ENCODE data around the gene USP43.
A peak's percentile ranks its signal among the peaks of the same experiment; 100 is the strongest.

The USP43 gene

DNA sequence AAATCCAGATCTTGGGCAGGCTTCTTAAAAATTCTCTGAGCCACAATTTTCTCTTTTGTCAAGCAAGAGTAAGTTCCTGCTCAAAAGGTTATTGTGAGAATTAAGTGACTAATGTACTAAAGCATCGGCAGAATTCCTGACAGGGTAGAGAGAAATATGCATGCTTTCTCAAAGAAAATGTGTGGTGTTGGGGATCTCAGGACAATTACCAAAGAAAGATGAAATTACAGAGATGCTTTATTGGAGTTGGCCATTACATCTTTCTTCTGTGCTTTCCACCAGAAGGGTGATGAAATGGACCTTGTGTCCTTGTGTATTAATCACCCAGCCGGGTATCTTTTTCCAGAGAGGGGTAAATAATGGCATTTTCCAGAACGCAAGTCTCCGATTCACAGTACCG is 1.7 kb upstream of the USP43 start:
- TF ChIP-seq, protein P1, sequence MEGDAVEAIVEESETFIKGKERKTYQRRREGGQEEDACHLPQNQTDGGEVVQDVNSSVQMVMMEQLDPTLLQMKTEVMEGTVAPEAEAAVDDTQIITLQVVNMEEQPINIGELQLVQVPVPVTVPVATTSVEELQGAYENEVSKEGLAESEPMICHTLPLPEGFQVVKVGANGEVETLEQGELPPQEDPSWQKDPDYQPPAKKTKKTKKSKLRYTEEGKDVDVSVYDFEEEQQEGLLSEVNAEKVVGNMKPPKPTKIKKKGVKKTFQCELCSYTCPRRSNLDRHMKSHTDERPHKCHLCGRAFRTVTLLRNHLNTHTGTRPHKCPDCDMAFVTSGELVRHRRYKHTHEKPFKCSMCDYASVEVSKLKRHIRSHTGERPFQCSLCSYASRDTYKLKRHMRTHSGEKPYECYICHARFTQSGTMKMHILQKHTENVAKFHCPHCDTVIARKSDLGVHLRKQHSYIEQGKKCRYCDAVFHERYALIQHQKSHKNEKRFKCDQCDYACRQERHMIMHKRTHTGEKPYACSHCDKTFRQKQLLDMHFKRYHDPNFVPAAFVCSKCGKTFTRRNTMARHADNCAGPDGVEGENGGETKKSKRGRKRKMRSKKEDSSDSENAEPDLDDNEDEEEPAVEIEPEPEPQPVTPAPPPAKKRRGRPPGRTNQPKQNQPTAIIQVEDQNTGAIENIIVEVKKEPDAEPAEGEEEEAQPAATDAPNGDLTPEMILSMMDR (IDR thresholded peaks at IDR 0.05; ENCODE audit: control extremely low read depth, extremely low read depth, low read depth, missing control alignments), result no peak
- ChIA-PET CTCF (no interaction called here), POLR2A (no interaction called here)
- DNase-seq (ENCODE audit: extremely low spot score), result no peak

DNA sequence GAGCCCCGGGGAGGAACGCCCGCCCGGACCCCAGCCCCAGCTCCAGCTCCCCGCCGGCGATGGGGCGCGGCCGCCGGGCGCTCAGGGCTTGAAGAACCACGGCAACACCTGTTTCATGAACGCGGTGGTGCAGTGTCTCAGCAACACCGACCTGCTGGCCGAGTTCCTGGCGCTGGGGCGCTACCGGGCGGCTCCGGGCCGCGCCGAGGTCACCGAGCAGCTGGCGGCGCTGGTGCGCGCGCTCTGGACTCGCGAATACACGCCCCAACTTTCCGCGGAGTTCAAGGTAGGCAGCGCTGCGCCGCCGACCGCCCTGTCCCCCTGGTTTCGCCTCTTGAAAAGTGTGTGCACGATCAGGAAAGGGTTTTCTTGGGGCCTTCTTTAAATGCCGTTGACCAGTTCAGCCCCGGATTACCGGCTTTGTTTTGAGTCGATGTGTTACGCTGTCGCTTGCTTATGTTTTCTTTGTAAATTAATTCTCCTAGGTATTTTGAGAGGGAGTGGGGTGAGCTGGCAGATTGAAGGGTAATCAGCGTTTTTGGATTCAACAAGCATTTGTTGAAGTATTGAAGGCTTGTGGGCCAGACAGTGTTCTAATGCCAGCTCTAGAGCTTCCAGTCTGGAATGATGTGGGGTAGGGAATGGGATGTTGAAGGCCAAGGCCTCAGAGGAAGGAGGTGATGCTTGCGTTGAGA is 681 bp downstream of the USP43 start:
- TF ChIP-seq, protein P1 (IDR thresholded peaks at IDR 0.05; ENCODE audit: control extremely low read depth, extremely low read depth, low read depth, missing control alignments), result no peak
- POLR2A ChIA-PET, result no interaction called here
- peak; percentile 48 for DNase-seq (ENCODE audit: extremely low spot score)
- CTCF ChIA-PET, result interaction anchor here (1.0 kb wide), 1 partner anchor 30 kb away, joined by 3 read pairs; no protein-coding TSS in a partner anchor

DNA sequence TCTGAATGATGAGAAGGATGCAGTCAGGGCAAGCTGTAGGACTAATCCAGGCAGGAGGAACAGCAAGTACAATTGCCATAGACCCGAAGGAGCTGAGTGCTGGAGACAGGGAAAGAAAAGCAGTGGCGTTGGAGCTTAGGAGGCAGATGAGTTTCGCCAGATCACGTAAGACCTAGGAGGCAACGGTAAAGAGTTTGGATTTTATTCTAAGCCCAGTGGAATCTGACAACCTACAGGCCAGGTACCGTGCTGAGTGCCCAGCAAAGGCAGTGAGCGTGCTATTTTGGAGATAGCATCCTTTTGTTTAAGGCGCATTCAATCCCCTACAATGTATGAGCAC is 1.2 kb downstream of the USP43 start:
- ChIA-PET CTCF (interaction anchor here (1.0 kb wide), 1 partner anchor 29 kb away, joined by 3 read pairs; no protein-coding TSS in a partner anchor), POLR2A (no interaction called here)
- TF ChIP-seq, protein P1 (IDR thresholded peaks at IDR 0.05; ENCODE audit: control extremely low read depth, extremely low read depth, low read depth, missing control alignments), result no peak
- DNase-seq (ENCODE audit: extremely low spot score), result no peak

DNA sequence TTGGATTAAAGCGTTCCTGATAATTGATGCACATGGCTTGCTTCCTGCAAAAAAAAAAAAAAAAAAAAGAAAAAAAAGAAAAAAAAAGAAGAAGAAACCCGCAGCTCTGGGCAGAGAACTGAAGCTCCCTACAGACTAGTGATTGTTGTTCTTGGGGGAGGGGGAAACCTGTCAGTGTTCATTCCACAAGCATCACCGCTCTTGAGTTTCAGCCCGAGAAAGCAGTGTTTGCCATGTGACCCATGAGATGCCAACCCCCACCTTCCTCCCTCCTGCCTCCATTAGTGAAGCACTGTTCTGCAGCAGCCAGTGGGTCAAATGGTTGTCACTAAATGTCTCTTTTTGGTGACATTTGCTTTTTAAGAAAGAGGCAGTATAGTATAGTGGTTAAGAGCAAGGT is 1.7 kb downstream of the USP43 start:
- POLR2A ChIA-PET, result no interaction called here
- TF ChIP-seq, protein P1 (IDR thresholded peaks at IDR 0.05; ENCODE audit: control extremely low read depth, extremely low read depth, low read depth, missing control alignments), result no peak
- CTCF ChIA-PET, result no interaction called here
- DNase-seq (ENCODE audit: extremely low spot score), result no peak

DNA sequence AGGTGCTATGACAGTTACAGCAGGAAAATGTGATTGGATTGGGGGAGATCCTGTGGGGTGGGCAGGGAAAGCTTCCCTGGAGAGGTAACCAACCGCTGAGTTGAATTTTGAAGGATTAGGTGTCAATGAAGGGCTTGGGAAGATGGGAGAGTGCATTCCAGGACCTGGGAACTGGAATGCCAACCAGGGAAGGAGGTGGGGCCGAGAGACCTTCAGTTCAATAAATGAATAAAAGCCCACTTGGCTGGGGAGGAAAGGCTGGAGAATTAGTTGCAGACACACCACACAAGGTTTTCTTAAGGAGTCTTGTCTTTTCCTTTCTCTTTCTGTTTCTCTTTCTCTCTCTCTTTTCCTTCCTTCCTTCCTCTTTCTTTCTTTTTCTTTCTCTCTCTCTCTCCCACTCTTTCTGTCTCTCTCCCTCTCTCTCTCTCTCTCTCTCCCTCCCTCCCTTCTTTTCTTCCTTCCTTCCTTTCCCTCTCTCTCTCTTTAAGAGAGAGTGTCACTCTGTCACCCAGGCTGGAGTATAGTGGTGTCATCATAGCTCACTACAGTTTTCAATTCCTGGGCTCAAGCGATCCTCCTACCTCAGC is 3.3 kb downstream of the USP43 start:
- ChIA-PET CTCF (interaction anchor here (1.0 kb wide), 1 partner anchor 11 kb away, joined by 3 read pairs; no protein-coding TSS in a partner anchor), POLR2A (no interaction called here)
- TF ChIP-seq, protein P1 (IDR thresholded peaks at IDR 0.05; ENCODE audit: control extremely low read depth, extremely low read depth, low read depth, missing control alignments), result no peak
- DNase-seq (ENCODE audit: extremely low spot score), result no peak

DNA sequence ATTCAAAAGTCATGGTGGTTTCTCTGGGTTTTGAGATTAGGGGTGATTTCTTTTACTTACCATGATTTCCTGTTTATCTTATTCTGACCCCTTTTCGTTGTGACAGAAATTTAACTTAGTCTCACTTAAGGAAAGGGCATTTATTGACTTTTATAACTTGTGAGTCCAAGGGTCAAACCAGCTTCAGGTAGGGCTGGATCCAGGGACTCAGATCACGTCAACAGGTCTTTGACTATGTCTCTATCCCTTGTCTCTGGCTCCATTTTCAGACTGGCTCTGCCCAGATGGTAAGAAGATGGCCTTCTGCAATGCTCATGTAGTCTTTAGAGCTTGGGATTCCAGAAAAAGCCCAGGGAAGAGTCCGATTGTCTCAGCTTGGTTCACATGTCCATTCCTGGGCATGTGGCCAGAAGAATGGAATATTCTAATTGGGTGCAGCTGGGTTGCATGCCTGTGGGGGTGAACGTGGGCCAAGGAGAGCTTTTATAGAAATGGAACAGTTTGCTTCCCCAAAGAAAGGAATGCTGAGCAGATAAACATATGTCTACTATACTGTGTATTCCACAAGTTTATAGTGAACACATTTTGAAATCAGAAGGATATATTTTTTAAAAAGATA is 13.4 kb downstream of the USP43 start:
- ChIA-PET POLR2A (no interaction called here), CTCF (no interaction called here)
- DNase-seq (ENCODE audit: extremely low spot score), result no peak
- TF ChIP-seq, protein P1 (IDR thresholded peaks at IDR 0.05; ENCODE audit: control extremely low read depth, extremely low read depth, low read depth, missing control alignments), result no peak
